IMR-90 (cell line): Measurements from ENCODE around the gene POMGNT2. TPM values are rescaled to one million over a fixed set of nuclear protein-coding genes. Genes with fewer than 3 reads are reported as not detected.

Experiments
- ATAC-seq: fragments of 200-7000 bp; cut with Tn5 transposase; 2 replicates; pipeline ENCODE4 v1.9.1; 2020; ENCODE audit warnings: low read depth, mild to moderate bottlenecking, moderate library complexity
- BruUV-seq: library from RNA; stranded (reverse); fragments of 400-500 nt; replicated peaks from 2 replicates; lab custom pipeline; 2021; lab: Mats Ljungman, UMichigan
- CTCF ChIA-PET: fragments of 300-600 bp; formaldehyde crosslinking; extraction: SDS; loops from one replicate; lab custom pipeline; 2021; ENCODE audit warnings: antibody characterized with exemption; lab: Yijun Ruan, JAX
- POLR2A ChIA-PET: fragments of 300-600 bp; sonication (Branson Sonifier 250); formaldehyde crosslinking; loops from one replicate; lab custom pipeline; 2022; ENCODE audit warnings: antibody characterized with exemption; ENCODE audit not compliant: unreplicated experiment; lab: Charles Lee
- DNase-seq: peaks from one replicate; pipeline ENCODE4 v3.0.0; 2013
- H2AFZ ChIP-seq: replicated peaks from 2 replicates; pipeline ENCODE3; 2013; ENCODE audit warnings: low read length, mild to moderate bottlenecking; ENCODE audit not compliant: poor library complexity
- H2AK5ac ChIP-seq: 2 replicates; pipeline ENCODE4 v1.6.1; 2013; ENCODE audit warnings: low read depth, low read length, inconsistent platforms
- H2AK9ac ChIP-seq: replicated peaks from 2 replicates; pipeline ENCODE3; 2013; ENCODE audit warnings: mild to moderate bottlenecking, low read depth, low read length, moderate library complexity; ENCODE audit not compliant: poor library complexity
- H2BK120ac ChIP-seq: 2 replicates; pipeline ENCODE4 v1.6.1; 2013; ENCODE audit warnings: low read depth, low read length, inconsistent platforms
- H2BK15ac ChIP-seq: 3 replicates; pipeline ENCODE4 v1.6.1; 2013; ENCODE audit warnings: low read depth, low read length, inconsistent platforms
- H2BK20ac ChIP-seq: 2 replicates; pipeline ENCODE4 v1.6.1; 2013; ENCODE audit warnings: low read depth, mild to moderate bottlenecking, inconsistent platforms, low read length, moderate library complexity
- H2BK5ac ChIP-seq: 2 replicates; pipeline ENCODE4 v1.6.1; 2013; ENCODE audit warnings: mild to moderate bottlenecking, low read depth, low read length, inconsistent platforms; ENCODE audit not compliant: poor library complexity, severe bottlenecking
- H3K14ac ChIP-seq: replicated peaks from 2 replicates; pipeline ENCODE4 v1.6.1; 2013; ENCODE audit warnings: low read depth, low read length, inconsistent platforms
- H3K18ac ChIP-seq: 2 replicates; pipeline ENCODE4 v1.6.1; 2013; ENCODE audit warnings: low read depth, low read length, control low read depth
- H3K23ac ChIP-seq: 2 replicates; pipeline ENCODE4 v1.6.1; 2013; ENCODE audit warnings: low read depth, low read length, inconsistent platforms
- H3K27ac ChIP-seq: 2 replicates; pipeline ENCODE4 v1.5.1; 2013; ENCODE audit warnings: mild to moderate bottlenecking, control low read depth, low read length; ENCODE audit not compliant: insufficient read depth
- H3K27me3 ChIP-seq: 2 replicates; pipeline ENCODE4 v1.6.1; 2013; ENCODE audit warnings: low read length; ENCODE audit not compliant: control insufficient read depth, insufficient read depth
- H3K36me3 ChIP-seq: 2 replicates; pipeline ENCODE4 v1.6.1; 2013; ENCODE audit warnings: low read length, mixed read lengths; ENCODE audit not compliant: control insufficient read depth, insufficient read depth
- H3K4ac ChIP-seq: 2 replicates; pipeline ENCODE4 v1.6.1; 2013; ENCODE audit warnings: low read depth, low read length, inconsistent platforms
- H3K4me1 ChIP-seq: 2 replicates; pipeline ENCODE4 v1.6.1; 2013; ENCODE audit warnings: low read length, mixed read lengths; ENCODE audit not compliant: control insufficient read depth, insufficient read depth
- H3K4me2 ChIP-seq: 2 replicates; pipeline ENCODE4 v1.6.1; 2013; ENCODE audit warnings: low read depth, mild to moderate bottlenecking, control low read depth, low read length, moderate library complexity
- H3K4me3 ChIP-seq: 2 replicates; pipeline ENCODE4 v1.5.1; 2013; ENCODE audit warnings: low read depth, mild to moderate bottlenecking, control low read depth, low read length, moderate library complexity; ENCODE audit not compliant: insufficient read depth
- H3K56ac ChIP-seq: 2 replicates; pipeline ENCODE4 v1.6.1; 2013; ENCODE audit warnings: low read length, inconsistent platforms; ENCODE audit not compliant: insufficient read depth; ENCODE audit errors: extremely low read depth
- H3K79me1 ChIP-seq, 2 experiments: 2 replicates each; pipeline ENCODE4 v1.6.1; 2013; ENCODE audit warnings: low read length in 2 of 2, inconsistent platforms in 1 of 2, low read depth in 1 of 2
- H3K9ac ChIP-seq: 2 replicates; pipeline ENCODE4 v1.6.1; 2013; ENCODE audit warnings: low read depth, low read length, control low read depth
- H3K9me1 ChIP-seq: 2 replicates; pipeline ENCODE4 v1.6.1; 2013; ENCODE audit warnings: low read length, inconsistent platforms; ENCODE audit not compliant: insufficient read depth
- H3K9me3 ChIP-seq: 2 replicates; pipeline ENCODE4 v1.6.1; 2013; ENCODE audit warnings: low read length; ENCODE audit not compliant: control insufficient read depth, insufficient read depth
- H4K20me1 ChIP-seq: 2 replicates; pipeline ENCODE4 v1.6.1; 2013; ENCODE audit warnings: low read length, inconsistent platforms; ENCODE audit not compliant: insufficient read depth
- H4K5ac ChIP-seq: 2 replicates; pipeline ENCODE4 v1.6.1; 2013; ENCODE audit warnings: mild to moderate bottlenecking, low read depth, low read length, control low read depth
- H4K8ac ChIP-seq, 2 experiments: 2 replicates each; pipeline ENCODE4 v1.6.1; 2013; ENCODE audit warnings: low read depth in 2 of 2, low read length in 2 of 2, control low read depth in 1 of 2, inconsistent platforms in 1 of 2
- H4K91ac ChIP-seq: 2 replicates; pipeline ENCODE4 v1.6.1; 2013; ENCODE audit warnings: low read depth, low read length, inconsistent platforms; ENCODE audit not compliant: insufficient read depth
- BHLHE40 ChIP-seq: fragments of 150-350 bp; IDR thresholded peaks from 2 replicates; pipeline ENCODE4 v1.6.1; 2016; ENCODE audit warnings: mild to moderate bottlenecking, low read depth, low read length
- CEBPB ChIP-seq: IDR thresholded peaks from 2 replicates; pipeline ENCODE4 v1.6.1; 2012; ENCODE audit warnings: low read depth, low read length, improper control_type of control experiment
- CHD1 ChIP-seq: IDR thresholded peaks from 2 replicates; pipeline ENCODE4 v1.6.1; 2012; ENCODE audit warnings: low read depth, low read length, improper control_type of control experiment
- CTCF ChIP-seq: conservative IDR thresholded peaks from 2 replicates; pipeline ENCODE4 v1.5.1; 2012; ENCODE audit warnings: mild to moderate bottlenecking, low read depth, low read length, improper control_type of control experiment
- FOS ChIP-seq: fragments of 150-350 bp; IDR thresholded peaks from 2 replicates; pipeline ENCODE4 v1.6.1; 2016; ENCODE audit warnings: low read depth, low read length
- MAFK ChIP-seq: IDR thresholded peaks from 2 replicates; pipeline ENCODE4 v1.6.1; 2012; ENCODE audit warnings: low read depth, low read length, improper control_type of control experiment
- MAZ ChIP-seq: IDR thresholded peaks from 2 replicates; pipeline ENCODE4 v1.6.1; 2012; ENCODE audit warnings: low read depth, mild to moderate bottlenecking, low read length, improper control_type of control experiment, moderate library complexity, borderline replicate concordance
- MXI1 ChIP-seq: IDR thresholded peaks from 2 replicates; pipeline ENCODE4 v1.6.1; 2012; ENCODE audit warnings: low read depth, mild to moderate bottlenecking, low read length, moderate library complexity, borderline replicate concordance
- NFE2L2 ChIP-seq: fragments of 150-350 bp; IDR thresholded peaks from 2 replicates; pipeline ENCODE4 v1.6.1; 2016; ENCODE audit warnings: low read depth, mild to moderate bottlenecking, low read length
- POLR2A ChIP-seq: IDR thresholded peaks from 2 replicates; pipeline ENCODE4 v1.6.1; 2012; ENCODE audit warnings: mild to moderate bottlenecking, low read depth, low read length
- RAD21 ChIP-seq: IDR thresholded peaks from 2 replicates; pipeline ENCODE4 v1.6.1; 2012; ENCODE audit warnings: low read length, improper control_type of control experiment
- RCOR1 ChIP-seq: IDR thresholded peaks from 2 replicates; pipeline ENCODE4 v1.6.1; 2012; ENCODE audit warnings: mild to moderate bottlenecking, low read length, improper control_type of control experiment; ENCODE audit not compliant: insufficient replicate concordance
- RFX5 ChIP-seq: IDR thresholded peaks from 2 replicates; pipeline ENCODE4 v1.8.0; 2012; ENCODE audit warnings: low read depth, mild to moderate bottlenecking, low read length, moderate library complexity
- SMC3 ChIP-seq: fragments of 150-350 bp; IDR thresholded peaks from 2 replicates; pipeline ENCODE4 v1.6.1; 2016; ENCODE audit warnings: low read depth, mild to moderate bottlenecking, antibody characterized with exemption, low read length, moderate library complexity
- USF2 ChIP-seq: fragments of 150-350 bp; IDR thresholded peaks from 2 replicates; pipeline ENCODE4 v1.6.1; 2017; ENCODE audit warnings: mild to moderate bottlenecking, antibody characterized with exemption, low read length, low read depth
- WGBS, 2 experiments: methylation state at CpG; one replicate each; pipeline versions ENCODE4 v1.1.5 to v1.1.7; 2013; ENCODE audit warnings: missing lambda C conversion rate in 2 of 2; ENCODE audit not compliant: insufficient read length in 1 of 2; ENCODE audit errors: extremely low coverage in 2 of 2; 5-methylcytosine and 5-hydroxymethylcytosine counted together
- dilution Hi-C: fragments of 300-500 bp; cut with HindIII; formaldehyde crosslinking; loops from one replicate; pipeline ENCODE4 v1.14.3; 2018; ENCODE audit warnings: low sequenced_read_pairs; ENCODE audit not compliant: unreplicated experiment
- in situ Hi-C: fragments of 300-500 bp; cut with MboI; formaldehyde crosslinking; loops from 3 replicates; pipeline ENCODE4 v1.14.3; 2019; ENCODE audit warnings: low sequenced_read_pairs, inconsistent platforms, mixed read lengths
- intact Hi-C: fragments of 100-400 bp; cut with micrococcal nuclease; formaldehyde crosslinking; loops from 2 replicates; pipeline ENCODE4 v1.10.0; 2022
- polyA plus RNA-seq, 3 experiments: library from polyadenylated mRNA; depleted of rRNA; stranded (reverse); fragments of >200 nt; gene quantifications; 2 replicates each; pipeline ENCODE4 v1.2.3, GENCODE V29; 2012; ENCODE audit warnings: low replicate concordance in 1 of 3
- total RNA-seq: library from RNA; depleted of rRNA; stranded (reverse); fragments of >200 nt; gene quantifications from 2 replicates; pipeline ENCODE4 v1.2.3, GENCODE V29; 2012

POMGNT2 gene
- total and polyA plus RNA-seq, 2 of the 4 experiments (the other 2 are of a cell fraction), result 7.5 to 16.2 TPM

GRCh38 chr3:43080726-43081568 is 24.9 kb downstream of the POMGNT2 start:
- Histone ChIP-seq H3K56ac (no peak overlapping the region), H3K4me2 (no peak overlapping the region), H3K9me1 (no peaks in the 10 kb centered on the region), H3K27ac (no peak overlapping the region), H2AFZ (no peak overlapping the region), H2AK5ac (no peak overlapping the region), H4K20me1 (no peaks in the 10 kb centered on the region), H4K5ac (no peak overlapping the region), H3K9ac (no peak overlapping the region), H4K91ac (no peak overlapping the region), H3K4me3 (no peak overlapping the region), H2AK9ac (no peak overlapping the region), H2BK20ac (no peak overlapping the region), H2BK120ac (no peak overlapping the region), H3K18ac (no peak overlapping the region), H2BK5ac (no peak overlapping the region), H2BK15ac (no peak overlapping the region), H4K8ac (no peak overlapping the region), H3K14ac (no peak overlapping the region), H3K4ac (no peak overlapping the region), H3K36me3 (peaks cover 11% of the 10 kb centered on the region; the same call in 1 of the 2 replicates), H3K4me1 (no peaks in the 10 kb centered on the region), H3K9me3 (no peaks in the 10 kb centered on the region), H3K23ac (no peak overlapping the region), H3K27me3 (no peaks in the 10 kb centered on the region), H3K79me1 (no peaks in the 10 kb centered on the region)
- ATAC-seq, result no peak
- in situ Hi-C loops (no loop called here), dilution Hi-C loops (no loop called here), intact Hi-C loops (no loop called here)
- BruUV-seq, result no TSS peak
- DNase-seq, result no peak
- 89% methylated on average over 37 of the region's 40 CpGs; no CpG with 5 or more reads in 1 of the 2 experiments for WGBS, 2 experiments
- ChIA-PET CTCF (no interaction called here), POLR2A (no interaction called here)
- TF ChIP-seq CHD1 (no peak), USF2 (no peak), BHLHE40 (no peak), MAZ (no peak), POLR2A (no peak), CEBPB (no peak), CTCF (no peak), SMC3 (no peak), MXI1 (no peak), MAFK (no peak), RAD21 (no peak), RCOR1 (no peak), NFE2L2 (no peak), FOS (no peak), RFX5 (no peak)
